GM19238 (cell line): ENCODE results near the gene NRG4.
A peak's percentile ranks its signal among the peaks of the same experiment; 100 is the strongest.
"Not testable (repeated sequence)": the region's sequence is repeated elsewhere in the genome, so short reads cannot be mapped to it uniquely, and the experiment has no call there.

ENCODE experiments used
- DNase-seq: peaks from one replicate; pipeline ENCODE4 v3.0.0; 2011; ENCODE audit warnings: low spot score; ENCODE audit not compliant: insufficient read length

The NRG4 gene, protein sequence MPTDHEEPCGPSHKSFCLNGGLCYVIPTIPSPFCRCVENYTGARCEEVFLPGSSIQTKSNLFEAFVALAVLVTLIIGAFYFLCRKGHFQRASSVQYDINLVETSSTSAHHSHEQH

GRCh38 chr15:76011627-76012551 is at the start of gene NRG4:
NRG4 (minus strand) TSS chr15:76012424; CDS start chr15:76011230, 1,194 bp downstream.
- no peak for DNase-seq

DNA sequence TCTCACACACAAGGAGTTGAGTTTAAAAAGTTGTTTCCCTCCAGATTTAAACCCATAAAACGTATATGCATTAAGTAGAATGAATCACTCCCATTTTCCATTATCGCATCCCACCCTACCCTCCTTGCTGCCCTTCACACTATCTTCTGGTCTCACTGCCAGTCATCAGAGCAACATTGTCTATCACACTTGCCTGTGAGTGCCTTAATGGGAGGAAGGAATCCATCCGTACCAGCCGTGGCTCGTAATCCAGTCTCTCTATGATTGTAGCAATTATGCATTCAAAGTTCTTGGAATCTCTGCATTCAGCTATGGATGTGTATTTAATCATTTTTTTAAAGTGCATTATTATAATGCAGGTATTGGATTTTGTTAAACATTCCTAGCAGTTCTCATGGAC is 49.5 kb upstream of the NRG4 start:
- DNase-seq = no peak

GRCh38 chr15:76060118-76060989 is 48.1 kb upstream of the NRG4 start:
- DNase-seq = peak; percentile 14

GRCh38 chr15:76059320-76060117 is 47.3 kb upstream of the NRG4 start, which contains the start of gene TMEM266:
TMEM266 (plus strand) TSS chr15:76059985; CDS start chr15:76134264, 74,279 bp downstream.
- DNase-seq = peak; percentile 61

DNA sequence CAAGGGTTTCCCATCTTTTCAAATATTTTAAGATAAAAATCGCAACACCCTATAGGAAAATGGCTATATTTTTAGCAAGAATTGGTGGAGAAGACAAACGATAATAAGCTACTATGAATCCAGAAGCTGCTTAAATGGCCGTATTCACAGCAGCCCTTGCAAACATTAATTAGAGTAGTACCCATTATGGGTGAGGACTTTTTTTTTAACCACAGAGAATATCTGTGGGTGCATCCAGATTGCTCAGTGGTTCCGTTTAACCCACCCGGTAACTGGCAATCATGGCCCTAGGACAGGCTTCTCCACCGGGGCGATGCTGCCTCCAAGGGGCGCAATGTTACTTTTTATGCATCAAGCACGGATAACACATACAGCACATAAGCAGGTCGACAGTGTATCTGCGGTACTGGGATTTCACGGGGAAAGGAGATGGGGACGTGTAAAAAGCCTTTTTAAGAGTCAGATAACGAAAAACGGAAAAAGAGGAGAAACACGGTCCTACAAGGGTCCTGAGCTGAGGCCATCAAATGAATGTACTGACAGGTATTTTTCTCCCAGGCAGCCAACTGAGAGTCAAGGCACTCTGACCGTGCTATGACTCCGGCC is 46.6 kb upstream of the NRG4 start:
- DNase-seq = peak; percentile 13

GRCh38 chr15:76057332-76058000 is 45.2 kb upstream of the NRG4 start:
- peak; percentile 9 for DNase-seq

GRCh38 chr15:76056931-76057330 is 44.7 kb upstream of the NRG4 start:
- peak; percentile 21 for DNase-seq

- DNase-seq = not testable (repeated sequence)
Measured at GRCh38 chr15:76054201-76054600, 42.0 kb upstream of the NRG4 start.

GRCh38 chr15:76038512-76038911 is 26.3 kb upstream of the NRG4 start:
- DNase-seq = no peak

GRCh38 chr15:76035593-76035992 is 23.4 kb upstream of the NRG4 start:
- DNase-seq = no peak

GRCh38 chr15:76034111-76034510 is 21.9 kb upstream of the NRG4 start:
- no peak for DNase-seq

- no peak for DNase-seq
Measured at GRCh38 chr15:76033438-76033837, 21.2 kb upstream of the NRG4 start.

DNA sequence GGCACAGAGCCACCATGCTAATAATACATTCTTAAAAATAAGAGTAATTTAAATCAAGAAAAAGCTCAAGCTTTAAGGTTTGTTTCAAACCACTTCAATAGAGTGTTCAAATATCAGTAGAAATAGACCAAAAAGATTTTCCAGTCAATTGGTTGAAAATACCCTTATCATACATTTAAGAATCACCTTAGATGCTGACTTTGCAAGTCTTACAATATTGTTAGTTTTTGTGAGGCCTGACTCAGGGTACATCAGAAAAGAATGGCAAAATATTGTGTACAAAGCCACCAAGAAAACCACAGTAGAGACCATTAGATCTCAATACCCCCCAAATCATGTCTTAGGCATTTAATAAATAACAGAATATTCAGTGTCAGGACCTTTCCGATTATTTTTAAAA is 19.8 kb upstream of the NRG4 start:
- DNase-seq = no peak

- DNase-seq = no peak
Measured at GRCh38 chr15:76024021-76024768, 12.0 kb upstream of the NRG4 start.

DNA sequence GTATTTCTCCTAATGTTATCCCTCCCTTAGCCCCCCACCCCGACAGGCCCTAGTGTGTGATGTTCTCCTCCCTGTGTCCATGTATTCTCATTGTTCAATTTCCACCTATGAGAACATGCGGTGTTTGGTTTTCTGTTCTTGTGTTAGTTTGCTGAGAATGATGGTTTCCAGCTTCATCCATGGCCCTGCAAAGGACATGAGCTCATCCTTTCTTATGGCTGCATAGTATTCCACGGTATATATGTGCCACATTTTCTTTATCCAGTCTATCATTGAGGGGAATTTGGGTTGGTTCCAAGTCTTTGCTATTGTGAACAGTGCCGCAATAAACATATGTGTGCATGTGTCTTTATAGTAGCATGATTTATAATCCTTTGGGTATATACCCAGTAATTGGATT is 1.2 kb upstream of the NRG4 start:
- not testable (repeated sequence) for DNase-seq

DNA sequence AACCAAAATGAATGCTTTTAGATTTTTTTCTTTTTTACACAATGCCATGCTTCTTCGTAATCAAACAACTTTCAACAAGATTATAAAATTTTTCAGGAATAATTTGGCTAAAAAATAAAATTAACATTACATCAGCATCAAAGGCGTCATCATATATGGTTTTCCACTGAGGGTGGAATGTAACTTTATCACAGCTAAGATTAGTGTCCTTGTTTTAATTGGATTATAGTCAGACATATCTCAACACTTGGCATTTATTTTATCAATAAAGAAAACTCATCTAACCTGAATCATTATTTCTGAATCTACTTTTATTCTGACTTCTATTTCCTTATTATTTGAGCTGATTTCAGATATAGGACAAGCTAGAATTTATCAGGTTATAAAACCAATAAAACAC is 1.6 kb downstream of the NRG4 start:
- no peak for DNase-seq

GRCh38 chr15:76006136-76006778 is 6.0 kb downstream of the NRG4 start:
- DNase-seq = no peak

GRCh38 chr15:76003364-76003763 is 8.9 kb downstream of the NRG4 start:
- no peak for DNase-seq

DNA sequence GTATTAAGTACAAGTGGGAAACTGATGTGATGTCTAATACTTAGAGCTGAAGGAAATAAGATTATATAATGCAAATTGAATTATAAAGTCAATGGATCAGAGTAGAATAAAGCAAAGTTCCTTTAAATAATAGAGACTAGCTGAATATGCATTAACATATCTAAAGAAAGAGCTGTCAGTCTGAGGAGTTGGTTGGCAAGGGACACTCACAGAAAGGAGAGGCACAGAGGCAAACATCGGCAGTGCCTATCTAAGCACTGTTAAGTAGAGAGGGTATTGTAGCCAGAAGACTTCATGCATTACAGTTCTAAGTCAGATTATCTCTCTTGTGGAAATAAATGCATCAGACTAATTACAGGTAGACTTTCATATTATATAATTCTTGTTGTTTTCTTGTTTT is 16.6 kb downstream of the NRG4 start:
- DNase-seq = no peak
